ENCODE measurements around the gene AOC3. TPM values are rescaled to one million over a fixed set of nuclear protein-coding genes. Genes with fewer than 3 reads are reported as not detected.
A peak's percentile ranks its signal among the peaks of the same experiment; 100 is the strongest.

AOC3 gene
- total and polyA plus RNA-seq, 2 of the 4 experiments (the other 2 are of a cell fraction) = 0.17 TPM; not detected in 1

DNA sequence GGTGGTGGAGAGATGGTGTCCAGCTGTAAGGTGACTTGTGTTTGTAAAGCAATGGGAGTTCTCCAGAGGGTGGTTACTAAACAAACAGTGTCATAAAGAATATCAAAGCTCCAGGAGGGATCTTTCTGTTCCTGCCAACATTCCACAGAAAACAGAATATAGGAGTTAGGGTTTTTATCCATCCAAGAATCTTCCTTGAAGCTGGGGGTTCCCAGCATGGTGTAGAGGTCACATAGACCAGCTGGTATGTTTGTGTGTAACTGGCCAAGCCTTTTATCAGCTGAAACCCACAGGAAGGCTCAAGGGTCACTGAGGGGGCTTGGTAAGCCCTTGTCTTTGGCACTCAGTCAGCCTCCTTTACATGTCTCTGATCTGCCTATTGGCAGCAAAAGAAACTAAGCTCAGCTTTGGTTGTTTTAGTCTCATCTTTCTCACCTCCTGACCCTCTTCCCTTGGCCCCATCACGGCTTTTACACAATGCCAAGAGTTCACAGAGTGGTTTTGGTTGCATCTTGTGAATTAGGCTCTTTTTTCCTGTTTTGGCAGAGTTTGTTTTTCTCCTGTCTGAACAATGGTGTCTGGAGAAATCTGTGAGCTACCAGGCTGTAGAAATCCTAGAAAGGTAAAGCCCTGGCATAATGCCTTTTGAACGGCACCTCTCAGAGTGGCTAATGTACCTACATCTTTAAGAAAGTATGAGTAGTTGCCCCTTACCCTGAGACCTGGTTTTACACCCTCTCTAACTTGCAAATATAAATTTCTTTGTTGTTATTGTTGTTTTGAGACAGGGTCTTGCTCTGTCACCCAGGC lies 47.7 kb upstream of the AOC3 start:
- no peak overlapping the region for H2AFZ ChIP-seq (replicated peaks; ENCODE audit: low read length, poor library complexity)
- POLR2A ChIA-PET (ENCODE audit: unreplicated experiment) = interaction anchor here (0.6 kb wide), 1 partner anchor 156 kb away, joined by 6 read pairs; no protein-coding TSS in a partner anchor
- H3K4me3 ChIP-seq (ENCODE audit: insufficient read depth, low read depth, low read length) = no peak overlapping the region
- dilution Hi-C loops (cut with HindIII; ENCODE audit: low sequenced_read_pairs, unreplicated experiment) = no loop called here
- H3K18ac ChIP-seq (ENCODE audit: low read depth, low read length) = no peak overlapping the region
- H2BK20ac ChIP-seq (ENCODE audit: low read depth, low read length) = no peak overlapping the region
- DNase-seq = peak; percentile 35
- no peak overlapping the region for H4K8ac ChIP-seq (ENCODE audit: low read depth in 2 of 2, low read length in 2 of 2)
- WGBS, 2 experiments (ENCODE audit: extremely low coverage in 2 of 2, insufficient read length in 1 of 2) = no CpG with 5 or more reads among the region's 2 CpGs
- in situ Hi-C loops (cut with MboI; ENCODE audit: low sequenced_read_pairs) = no loop called here
- ATAC-seq (ENCODE audit: low read depth) = peak; percentile 12
- CTCF ChIA-PET = no interaction called here
- H2AK5ac ChIP-seq (ENCODE audit: low read depth, low read length) = no peak overlapping the region
- no peak overlapping the region for H4K5ac ChIP-seq (ENCODE audit: low read depth, low read length)
- no TSS peak for BruUV-seq (replicated peaks)
- no peaks in the 10 kb centered on the region for H4K20me1 ChIP-seq (ENCODE audit: insufficient read depth, low read length)
- intact Hi-C loops (cut with micrococcal nuclease) = no loop called here
- no peak overlapping the region for H2BK120ac ChIP-seq (ENCODE audit: low read depth, low read length)
- H3K23ac ChIP-seq (ENCODE audit: low read depth, low read length) = no peak overlapping the region
- H3K14ac ChIP-seq (replicated peaks; ENCODE audit: low read depth, low read length) = no peak overlapping the region
- no peak overlapping the region for H2BK5ac ChIP-seq (ENCODE audit: low read depth, low read length, poor library complexity, severe bottlenecking)
- peak overlapping the region; percentile 11; the same call in 1 of the 2 replicates for H3K27ac ChIP-seq (ENCODE audit: insufficient read depth, low read length)
- no peaks in the 10 kb centered on the region for H3K9me3 ChIP-seq (ENCODE audit: control insufficient read depth, insufficient read depth, low read length)
- no peaks in the 10 kb centered on the region for H3K27me3 ChIP-seq (ENCODE audit: control insufficient read depth, insufficient read depth, low read length)
- H3K9me1 ChIP-seq (ENCODE audit: insufficient read depth, low read length) = 0 out of 2 replicates have a peak, but pooled peaks cover 3% of the 10 kb centered on the region
- H3K36me3 ChIP-seq (ENCODE audit: control insufficient read depth, insufficient read depth, low read length) = no peaks in the 10 kb centered on the region
- H3K79me1 ChIP-seq (ENCODE audit: low read depth in 1 of 2, low read length in 2 of 2) = peaks cover 2 to 6% of the 10 kb centered on the region in 2 experiments; a peak in 3 of 4 replicates
- H3K9ac ChIP-seq (ENCODE audit: low read depth, low read length) = no peak overlapping the region
- H2AK9ac ChIP-seq (replicated peaks; ENCODE audit: low read depth, low read length, poor library complexity) = no peak overlapping the region
- H2BK15ac ChIP-seq (ENCODE audit: low read depth, low read length) = no peak overlapping the region
- H3K56ac ChIP-seq (ENCODE audit: extremely low read depth, insufficient read depth, low read length) = no peak overlapping the region
- H4K91ac ChIP-seq (ENCODE audit: insufficient read depth, low read depth, low read length) = no peak overlapping the region
- peaks cover 3% of the 10 kb centered on the region; the same call in 1 of the 2 replicates for H3K4me1 ChIP-seq (ENCODE audit: control insufficient read depth, insufficient read depth, low read length)
- TF ChIP-seq RCOR1 (IDR thresholded peaks at IDR 0.05; ENCODE audit: insufficient replicate concordance, low read length) = no peak
- TF ChIP-seq, protein P1, sequence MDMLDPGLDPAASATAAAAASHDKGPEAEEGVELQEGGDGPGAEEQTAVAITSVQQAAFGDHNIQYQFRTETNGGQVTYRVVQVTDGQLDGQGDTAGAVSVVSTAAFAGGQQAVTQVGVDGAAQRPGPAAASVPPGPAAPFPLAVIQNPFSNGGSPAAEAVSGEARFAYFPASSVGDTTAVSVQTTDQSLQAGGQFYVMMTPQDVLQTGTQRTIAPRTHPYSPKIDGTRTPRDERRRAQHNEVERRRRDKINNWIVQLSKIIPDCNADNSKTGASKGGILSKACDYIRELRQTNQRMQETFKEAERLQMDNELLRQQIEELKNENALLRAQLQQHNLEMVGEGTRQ (IDR thresholded peaks at IDR 0.05; ENCODE audit: low read depth, low read length) = no peak
- no peak overlapping the region; the same call in 1 of the 2 replicates for H3K4me2 ChIP-seq (ENCODE audit: low read depth, low read length)
- no peak overlapping the region for H3K4ac ChIP-seq (ENCODE audit: low read depth, low read length)

Data from IMR-90 (cell line).